HG03442 (cell line): ENCODE measurements around the gene PCP2.
A peak's percentile ranks its signal among the peaks of the same experiment; 100 is the strongest.
"Not testable (repeated sequence)": the region's sequence is repeated elsewhere in the genome, so short reads cannot be mapped to it uniquely, and the experiment has no call there.

Source experiments
- ATAC-seq: cut with Tn5 transposase; IDR thresholded peaks from one replicate; pipeline ENCODE4 v1.9.1; 2021; ENCODE audit warnings: mild to moderate bottlenecking, moderate library complexity; ENCODE audit not compliant: unreplicated experiment

Gene PCP2

GRCh38 chr19:7662657-7663056, 29.1 kb upstream of the PCP2 start:
- ATAC-seq = no peak

- no peak for ATAC-seq
Observed at GRCh38 chr19:7661744-7662538, 28.4 kb upstream of the PCP2 start.

GRCh38 chr19:7658219-7658686, 24.7 kb upstream of the PCP2 start:
- ATAC-seq = peak; percentile 53

- ATAC-seq = no peak
Observed at GRCh38 chr19:7657131-7657751, 23.7 kb upstream of the PCP2 start.

GRCh38 chr19:7655581-7655980, 22.1 kb upstream of the PCP2 start:
- no peak for ATAC-seq

GRCh38 chr19:7654401-7654800, 20.9 kb upstream of the PCP2 start:
- ATAC-seq = no peak

GRCh38 chr19:7652061-7652641, 18.6 kb upstream of the PCP2 start:
- ATAC-seq = no peak

- no peak for ATAC-seq
Observed at GRCh38 chr19:7650148-7650547, 16.6 kb upstream of the PCP2 start.

GRCh38 chr19:7648265-7649014, 14.9 kb upstream of the PCP2 start:
- no peak for ATAC-seq

- no peak for ATAC-seq
Observed at GRCh38 chr19:7647156-7647555, 13.6 kb upstream of the PCP2 start.

- ATAC-seq = no peak
Observed at GRCh38 chr19:7646426-7646700, 12.8 kb upstream of the PCP2 start.

- ATAC-seq = no peak
Observed at GRCh38 chr19:7645656-7646425, 12.3 kb upstream of the PCP2 start.

GRCh38 chr19:7645163-7645562, 11.6 kb upstream of the PCP2 start:
- ATAC-seq = no peak

GRCh38 chr19:7644550-7644877, 11.0 kb upstream of the PCP2 start:
- ATAC-seq = no peak

GRCh38 chr19:7643629-7644549, 10.4 kb upstream of the PCP2 start:
- not testable (repeated sequence) for ATAC-seq

- ATAC-seq = no peak
Observed at GRCh38 chr19:7643031-7643415, 9.5 kb upstream of the PCP2 start.

GRCh38 chr19:7642295-7643030, 8.9 kb upstream of the PCP2 start:
- ATAC-seq = no peak

- no peak for ATAC-seq
Observed at GRCh38 chr19:7641290-7642276, 8.1 kb upstream of the PCP2 start.
